ENCODE measurements around the gene CLDN14. TPM values are rescaled to one million over a fixed set of nuclear protein-coding genes. Genes with fewer than 3 reads are reported as not detected.

The CLDN14 gene
- total RNA-seq, 4 donors from 2014 or later = not detected

GRCh38 chr21:36506482-36506881 lies 26.6 kb upstream of the CLDN14 start:
- WGBS = 86% methylated on average over 9 of the region's 9 CpGs
- DNase-seq (ENCODE audit: extremely low spot score) = no peak
- Histone ChIP-seq H3K9me3 (no peaks in the 10 kb centered on the region), H3K4me3 (no peak overlapping the region), H3K36me3 (no peaks in the 10 kb centered on the region), H3K27ac (replicated peaks in 1 of 4) (no peak overlapping the region), H3K27me3 (peaks cover 0 to 10% (median 0%) of the 10 kb centered on the region in 4 donors), H3K4me1 (no peaks in the 10 kb centered on the region)
- intact Hi-C loops (cut with DNase I) = no loop called here
- TF ChIP-seq POLR2A (IDR thresholded peaks at IDR 0.05; ENCODE audit: low read depth) (no peak), EP300 (IDR thresholded peaks at IDR 0.05) (no peak), CTCF (IDR thresholded peaks at IDR 0.05) (no peak), POLR2AphosphoS5 (IDR thresholded peaks at IDR 0.05) (no peak)

GRCh38 chr21:36504067-36505058 lies 24.4 kb upstream of the CLDN14 start:
- Histone ChIP-seq H3K9me3 (no peaks in the 10 kb centered on the region), H3K4me1 (no peaks in the 10 kb centered on the region), H3K36me3 (no peaks in the 10 kb centered on the region), H3K27ac (replicated peaks in 1 of 4) (no peak overlapping the region), H3K27me3 (no peaks in the 10 kb centered on the region), H3K4me3 (no peak overlapping the region)
- WGBS = 34% methylated on average over 5 of the region's 5 CpGs
- no peak for DNase-seq (ENCODE audit: extremely low spot score)
- intact Hi-C loops (cut with DNase I) = loop anchor here (2.0 kb wide), 1 partner anchor 424 kb away; no protein-coding TSS in a partner anchor
- TF ChIP-seq POLR2AphosphoS5 (IDR thresholded peaks at IDR 0.05) (no peak), CTCF (IDR thresholded peaks at IDR 0.05) (peak; percentile 80 to 97 (median 89))

GRCh38 chr21:36502365-36502764 lies 22.4 kb upstream of the CLDN14 start:
- no peak for DNase-seq (ENCODE audit: extremely low spot score)
- intact Hi-C loops (cut with DNase I) = no loop called here

GRCh38 chr21:36501589-36501892 lies 21.6 kb upstream of the CLDN14 start:
- Histone ChIP-seq H3K4me1 (no peaks in the 10 kb centered on the region), H3K9me3 (no peaks in the 10 kb centered on the region), H3K36me3 (no peaks in the 10 kb centered on the region), H3K27ac (replicated peaks in 1 of 4) (no peak overlapping the region), H3K4me3 (no peak overlapping the region), H3K27me3 (peaks cover 0 to 8% (median 0%) of the 10 kb centered on the region in 4 donors)
- no peak for DNase-seq (ENCODE audit: extremely low spot score)
- intact Hi-C loops (cut with DNase I) = no loop called here
- TF ChIP-seq POLR2AphosphoS5 (IDR thresholded peaks at IDR 0.05) (no peak), EP300 (IDR thresholded peaks at IDR 0.05) (no peak), POLR2A (IDR thresholded peaks at IDR 0.05; ENCODE audit: low read depth) (no peak), CTCF (IDR thresholded peaks at IDR 0.05) (no peak)
- WGBS = 67% methylated on average over 4 of the region's 4 CpGs

More at GRCh38 chr21:36502365-36502764, 22.4 kb upstream of the CLDN14 start:
- Histone ChIP-seq H3K27me3 (peaks cover 0 to 8% (median 0%) of the 10 kb centered on the region in 4 donors), H3K27ac (replicated peaks in 1 of 4) (no peak overlapping the region), H3K36me3 (no peaks in the 10 kb centered on the region), H3K4me1 (no peaks in the 10 kb centered on the region), H3K4me3 (no peak overlapping the region), H3K9me3 (no peaks in the 10 kb centered on the region)
- no peak for TF ChIP-seq POLR2A (IDR thresholded peaks at IDR 0.05; ENCODE audit: low read depth)
- TF ChIP-seq EP300 (IDR thresholded peaks at IDR 0.05) = no peak
- no peak for TF ChIP-seq POLR2AphosphoS5 (IDR thresholded peaks at IDR 0.05)
- TF ChIP-seq CTCF (IDR thresholded peaks at IDR 0.05) = no peak
- 79% methylated on average over 2 of the region's 2 CpGs for WGBS

All from esophagus muscularis mucosa (tissue), 4 donors.